H1 (cell line): Measurements from ENCODE around the gene HLTF. TPM values are rescaled to one million over a fixed set of nuclear protein-coding genes. Genes with fewer than 3 reads are reported as not detected.
A peak's percentile ranks its signal among the peaks of the same experiment; 100 is the strongest.

Experiments used
- CTCF ChIA-PET: fragments of 300-600 bp; sonication (Branson Sonifier 250); formaldehyde crosslinking; loops from one replicate; lab custom pipeline; 2021; ENCODE audit not compliant: partially characterized antibody; lab: Charles Lee
- POLR2A ChIA-PET: fragments of 300-600 bp; sonication (Branson Sonifier 250); formaldehyde crosslinking; loops from one replicate; lab custom pipeline; 2021; ENCODE audit warnings: inconsistent platforms; ENCODE audit not compliant: partially characterized antibody; lab: Charles Lee
- DNase-seq, 2 experiments: peaks; one replicate each; pipeline versions ENCODE4 v3.0.0 to v3.0.0-alpha.2; 2010 to 2022; ENCODE audit warnings: low spot score in 2 of 2, low read depth in 1 of 2, mixed read lengths in 1 of 2
- FAIRE-seq: peaks from 2 replicates; lab custom pipeline; 2011; peaks lifted over from hg19 to GRCh38; lab: Jason Lieb, UNC
- H2AFZ ChIP-seq: 2 replicates; pipeline ENCODE4 v1.8.1; 2012; ENCODE audit warnings: low read length, inconsistent platforms
- H2AK5ac ChIP-seq: 2 replicates; pipeline ENCODE4 v1.6.1; 2013; ENCODE audit warnings: low read depth, low read length
- H2BK120ac ChIP-seq: replicated peaks from 2 replicates; pipeline ENCODE3; 2013; ENCODE audit warnings: low read depth, low read length, inconsistent platforms
- H2BK12ac ChIP-seq: 2 replicates; pipeline ENCODE4 v1.6.1; 2013; ENCODE audit warnings: low read depth, low read length
- H2BK15ac ChIP-seq: 2 replicates; pipeline ENCODE4 v1.6.1; 2013; ENCODE audit warnings: low read length
- H2BK20ac ChIP-seq: 2 replicates; pipeline ENCODE4 v1.6.1; 2013; ENCODE audit warnings: low read length
- H2BK5ac ChIP-seq: 2 replicates; pipeline ENCODE4 v1.6.1; 2013; ENCODE audit warnings: low read depth, low read length
- H3K14ac ChIP-seq: 2 replicates; pipeline ENCODE4 v1.6.1; 2013; ENCODE audit warnings: inconsistent platforms; ENCODE audit not compliant: insufficient read length
- H3K18ac ChIP-seq: 2 replicates; pipeline ENCODE4 v1.6.1; 2013; ENCODE audit warnings: low read length; ENCODE audit errors: extremely low read depth
- H3K23ac ChIP-seq: 2 replicates; pipeline ENCODE4 v1.6.1; 2013; ENCODE audit warnings: inconsistent platforms; ENCODE audit not compliant: insufficient read length
- H3K23me2 ChIP-seq: 2 replicates; pipeline ENCODE4 v1.6.1; 2013; ENCODE audit warnings: low read depth, low read length
- H3K27ac ChIP-seq: 2 replicates; pipeline ENCODE4 v1.6.1; 2011; ENCODE audit warnings: low read depth, low read length, inconsistent platforms
- H3K27me3 ChIP-seq, 4 experiments: replicated peaks in 1 of 4; 1 replicate in 1 of 4; 2 replicates in 3 of 4; pipeline versions ENCODE4 v1.6.1 to v1.8.1; 2011 to 2013; ENCODE audit warnings: low read length in 3 of 4, mild to moderate bottlenecking in 3 of 4, inconsistent platforms in 2 of 4, mixed read lengths in 2 of 4, moderate library complexity in 1 of 4; ENCODE audit not compliant: control insufficient read depth in 3 of 4, insufficient read depth in 3 of 4; ENCODE audit errors: extremely low read depth in 1 of 4
- H3K36me3 ChIP-seq, 4 experiments: 2 replicates each; pipeline versions ENCODE4 v1.6.1 to v1.8.1; 2011 to 2013; ENCODE audit warnings: mild to moderate bottlenecking in 4 of 4, low read length in 3 of 4, moderate library complexity in 2 of 4, control low read depth in 1 of 4, inconsistent platforms in 1 of 4; ENCODE audit not compliant: insufficient read depth in 4 of 4, control insufficient read depth in 2 of 4
- H3K4ac ChIP-seq: replicated peaks from 2 replicates; pipeline ENCODE3; 2013; ENCODE audit warnings: low read length, low read depth, mixed read lengths, inconsistent platforms; ENCODE audit not compliant: insufficient read length
- H3K4me1 ChIP-seq, 4 experiments: replicated peaks in 1 of 4; 1 replicate in 1 of 4; 2 replicates in 3 of 4; pipeline versions ENCODE4 v1.6.1 to v1.8.1; 2011 to 2013; ENCODE audit warnings: low read length in 3 of 4, inconsistent platforms in 2 of 4, mixed read lengths in 1 of 4; ENCODE audit not compliant: insufficient read depth in 4 of 4, control insufficient read depth in 3 of 4
- H3K4me2 ChIP-seq, 2 experiments: 2 replicates each; pipeline versions ENCODE4 v1.6.1 to v1.8.1; 2011 to 2013; ENCODE audit warnings: low read depth in 2 of 2, low read length in 2 of 2, control low read depth in 1 of 2, inconsistent platforms in 1 of 2, mild to moderate bottlenecking in 1 of 2; ENCODE audit not compliant: insufficient read depth in 1 of 2
- H3K4me3 ChIP-seq, 4 experiments: fragments of 200-600, 300-600 bp in 1 of 4; sonication (generic), shearing (Covaris generic), sonication (Bioruptor Twin) in 1 of 4; 2 replicates each; pipeline versions ENCODE4 v1.5.1 to v1.8.1; 2011 to 2016; ENCODE audit warnings: low read length in 4 of 4, low read depth in 3 of 4, control low read depth in 2 of 4, inconsistent platforms in 2 of 4, mild to moderate bottlenecking in 2 of 4, mixed read lengths in 1 of 4, moderate library complexity in 1 of 4; ENCODE audit not compliant: insufficient read depth in 2 of 4; ENCODE audit errors: extremely low read depth in 1 of 4
- H3K56ac ChIP-seq: replicated peaks from 2 replicates; pipeline ENCODE3; 2013; ENCODE audit warnings: low read depth, mild to moderate bottlenecking, mixed read lengths, low read length, inconsistent platforms; ENCODE audit not compliant: insufficient read length
- H3K79me1 ChIP-seq: 2 replicates; pipeline ENCODE4 v1.6.1; 2013; ENCODE audit warnings: low read depth, low read length, control low read depth
- H3K79me2 ChIP-seq, 2 experiments: 2 replicates each; pipeline versions ENCODE4 v1.6.1 to v1.8.1; 2012 to 2013; ENCODE audit warnings: low read length in 2 of 2, mild to moderate bottlenecking in 2 of 2, inconsistent platforms in 1 of 2; ENCODE audit not compliant: insufficient read depth in 2 of 2, control insufficient read depth in 1 of 2
- H3K9ac ChIP-seq, 4 experiments: replicated peaks in 1 of 4; 1 replicate in 1 of 4; 2 replicates in 3 of 4; pipeline versions ENCODE4 v1.6.1 to v1.8.1; 2011 to 2013; ENCODE audit warnings: low read depth in 3 of 4, low read length in 3 of 4, control low read depth in 2 of 4, mild to moderate bottlenecking in 2 of 4, moderate library complexity in 2 of 4, inconsistent platforms in 1 of 4; ENCODE audit errors: extremely low read depth in 1 of 4
- H3K9me3 ChIP-seq, 2 experiments: 2 replicates each; pipeline versions ENCODE4 v1.6.1 to v1.8.1; 2012 to 2013; ENCODE audit warnings: mild to moderate bottlenecking in 2 of 2, moderate library complexity in 2 of 2, control low read depth in 1 of 2, inconsistent platforms in 1 of 2, low read depth in 1 of 2, low read length in 1 of 2, mixed read lengths in 1 of 2; ENCODE audit not compliant: insufficient read depth in 2 of 2
- H4K20me1 ChIP-seq, 2 experiments: replicated peaks in 1 of 2; 2 replicates each; pipeline versions ENCODE3 to v1.8.1; 2011 to 2013; ENCODE audit warnings: inconsistent platforms in 2 of 2, low read length in 2 of 2, mild to moderate bottlenecking in 1 of 2; ENCODE audit not compliant: insufficient read depth in 2 of 2, control insufficient read depth in 1 of 2
- H4K5ac ChIP-seq: 2 replicates; pipeline ENCODE4 v1.6.1; 2013; ENCODE audit warnings: low read length, low read depth, mixed read lengths, inconsistent platforms; ENCODE audit not compliant: insufficient read length
- H4K8ac ChIP-seq: 2 replicates; pipeline ENCODE4 v1.8.0; 2013; ENCODE audit warnings: mild to moderate bottlenecking, moderate library complexity, low read length, inconsistent platforms; ENCODE audit not compliant: insufficient read depth; ENCODE audit errors: extremely low read depth
- H4K91ac ChIP-seq: replicated peaks from 2 replicates; pipeline ENCODE3; 2013; ENCODE audit warnings: low read length, mixed read lengths, inconsistent platforms; ENCODE audit not compliant: insufficient read length
- BACH1 ChIP-seq: IDR thresholded peaks from 2 replicates; pipeline ENCODE4 v1.6.1; 2012; ENCODE audit warnings: low read length, improper control_type of control experiment
- CTCF ChIP-seq, 3 experiments: IDR thresholded peaks; 1 replicate in 2 of 3; 2 replicates in 1 of 3; pipeline versions ENCODE4 v1.5.1 to v1.6.1; 2011; ENCODE audit warnings: low read length in 3 of 3, mild to moderate bottlenecking in 3 of 3, inconsistent platforms in 2 of 3, low read depth in 1 of 3, moderate library complexity in 1 of 3; ENCODE audit not compliant: insufficient read depth in 1 of 3; ENCODE audit errors: control extremely low read depth in 1 of 3
- RAD21 ChIP-seq, 2 experiments: IDR thresholded peaks in 1 of 2; conservative IDR thresholded peaks in 1 of 2; 2 replicates each; pipeline ENCODE4 v1.6.1; 2011; ENCODE audit warnings: low read depth in 2 of 2, low read length in 2 of 2, improper control_type of control experiment in 1 of 2, inconsistent platforms in 1 of 2, mild to moderate bottlenecking in 1 of 2, moderate library complexity in 1 of 2
- TAF1 ChIP-seq: IDR thresholded peaks from 2 replicates; pipeline ENCODE4 v1.6.1; 2011; ENCODE audit warnings: mild to moderate bottlenecking, low read depth, low read length
- WGBS, 2 experiments: shearing (Covaris generic) in 1 of 2; methylation state at CpG; one replicate each; pipeline versions ENCODE4 v1.1.6 to v1.1.7; 2013 to 2015; ENCODE audit warnings: low lambda C conversion rate in 2 of 2, mixed read lengths in 2 of 2, inconsistent platforms in 1 of 2, low coverage in 1 of 2, missing lambda C conversion rate in 1 of 2; ENCODE audit not compliant: insufficient replicate concordance in 2 of 2, insufficient coverage in 1 of 2, insufficient read length in 1 of 2; ENCODE audit errors: extremely low coverage in 1 of 2, missing lambda C conversion rate in 1 of 2; 5-methylcytosine and 5-hydroxymethylcytosine counted together
- polyA plus RNA-seq, 7 experiments: library from polyadenylated mRNA; depleted of rRNA in 3 of 7; stranded (reverse) in 5 of 7; unstranded in 2 of 7; fragments of >200 nt in 5 of 7; fragments of 200-250 nt in 2 of 7; gene quantifications; 1 replicate in 5 of 7; 2 replicates in 1 of 7; 4 replicates in 1 of 7; pipeline versions ENCODE4 v1.2.1 to v1.2.3, GENCODE V29; 2011 to 2013; ENCODE audit warnings: missing spikeins in 2 of 7, mixed read lengths in 2 of 7
- total RNA-seq: library from RNA; stranded (reverse); fragmentation: NEBNext Ultra II Directional; extraction: Animal tissue kit (Norgen Biotek cat#: 25700); gene quantifications from 2 replicates; pipeline ENCODE4 v1.2.1, GENCODE V29; 2021

HLTF gene
- total and polyA plus RNA-seq, 2 of the 8 experiments (the other 6 are each of a cell fraction or from before 2014, with no cell fraction given), result 18.1 to 60.3 TPM

- Histone ChIP-seq H3K9ac (no peak overlapping the region), H3K4ac (no peak overlapping the region), H2BK15ac (no peak overlapping the region), H3K23ac (no peak overlapping the region), H2BK12ac (no peak overlapping the region), H3K14ac (no peak overlapping the region), H2BK120ac (no peak overlapping the region), H3K79me1 (no peaks in the 10 kb centered on the region), H3K27me3 (no peaks in the 10 kb centered on the region), H4K91ac (no peak overlapping the region), H3K9me3 (no peaks in the 10 kb centered on the region), H2AK5ac (no peak overlapping the region), H3K27ac (no peak overlapping the region), H3K4me1 (no peaks in the 10 kb centered on the region), H3K4me3 (no peak overlapping the region), H4K5ac (no peak overlapping the region), H4K8ac (no peak overlapping the region), H3K79me2 (no peaks in the 10 kb centered on the region), H3K56ac (no peak overlapping the region), H3K4me2 (no peak overlapping the region), H3K18ac (no peak overlapping the region), H4K20me1 (no peaks in the 10 kb centered on the region), H3K36me3 (no peaks in the 10 kb centered on the region), H2BK20ac (peak overlapping the region; percentile 76; the same call in 1 of the 2 replicates), H2BK5ac (no peak overlapping the region; the same call in 1 of the 2 replicates), H2AFZ (no peak overlapping the region), H3K23me2 (no peaks in the 10 kb centered on the region)
- WGBS, 2 experiments, result 32% methylated on average over 7 of the region's 7 CpGs; no CpG with 5 or more reads in 1 of the 2 experiments
- TF ChIP-seq BACH1, result no peak
- peak in 2 of 3 experiments; percentile 49 to 60; a peak in 2 of 4 replicates for TF ChIP-seq CTCF (IDR thresholded peaks at IDR 0.05; ENCODE audit: control extremely low read depth in 1 of 3, insufficient read depth in 1 of 3, low read depth in 1 of 3, low read length in 3 of 3)
- peak; percentile 85 to 86 for TF ChIP-seq RAD21 (IDR thresholded peaks at IDR 0.05 in 1 of 2, conservative IDR thresholded peaks at IDR 0.05 in 1 of 2; ENCODE audit: low read depth in 2 of 2, low read length in 2 of 2)
- no peak for TF ChIP-seq TAF1
- ChIA-PET POLR2A (interaction anchor here (0.9 to 1.5 kb wide), 3 partner anchors 9 to 113 kb away, joined by 3 to 6 read pairs (median 3); partner anchors contain the start of gene HPS3), CTCF (interaction anchor here (0.6 to 8.6 kb wide), 76 partner anchors 8 to 490 kb away, joined by 3 to 95 read pairs (median 4); partner anchors contain the start of genes HPS3 and TM4SF18)
- FAIRE-seq, result peak; percentile 85
- DNase-seq, result no peak
These were observed 34.0 kb upstream of the HLTF start for GRCh38 chr3:149120051-149120972.
